Fibroblast of villous mesenchyme (primary cell): ENCODE results near the gene SC5D. TPM values are rescaled to one million over a fixed set of nuclear protein-coding genes. Genes with fewer than 3 reads are reported as not detected.

Experiments used
- DNase-seq: peaks from one replicate; pipeline ENCODE4 v3.0.0-alpha.2; 2010; ENCODE audit warnings: low read depth
- H3K4me3 ChIP-seq: 2 replicates; pipeline ENCODE4 v1.5.1; 2011; ENCODE audit warnings: low read depth, mild to moderate bottlenecking, low read length
- total RNA-seq: library from RNA; depleted of rRNA; stranded (reverse); fragments of >200 nt; gene quantifications from 2 replicates; pipeline ENCODE4 v1.2.3, GENCODE V29; 2012
- TF ChIP-seq, protein P1 (sequence below): IDR thresholded peaks from 2 replicates; pipeline ENCODE4 v1.5.1; 2012; ENCODE audit warnings: low read depth, mild to moderate bottlenecking, low read length; ENCODE audit not compliant: insufficient read depth

SC5D gene
- total RNA-seq, 1 donor: 66.9 TPM

GRCh38 chr11:121351083-121351630 lies 58.6 kb downstream of the SC5D start:
- no peak for DNase-seq
- H3K4me3 ChIP-seq: no peak overlapping the region
- TF ChIP-seq, protein P1, sequence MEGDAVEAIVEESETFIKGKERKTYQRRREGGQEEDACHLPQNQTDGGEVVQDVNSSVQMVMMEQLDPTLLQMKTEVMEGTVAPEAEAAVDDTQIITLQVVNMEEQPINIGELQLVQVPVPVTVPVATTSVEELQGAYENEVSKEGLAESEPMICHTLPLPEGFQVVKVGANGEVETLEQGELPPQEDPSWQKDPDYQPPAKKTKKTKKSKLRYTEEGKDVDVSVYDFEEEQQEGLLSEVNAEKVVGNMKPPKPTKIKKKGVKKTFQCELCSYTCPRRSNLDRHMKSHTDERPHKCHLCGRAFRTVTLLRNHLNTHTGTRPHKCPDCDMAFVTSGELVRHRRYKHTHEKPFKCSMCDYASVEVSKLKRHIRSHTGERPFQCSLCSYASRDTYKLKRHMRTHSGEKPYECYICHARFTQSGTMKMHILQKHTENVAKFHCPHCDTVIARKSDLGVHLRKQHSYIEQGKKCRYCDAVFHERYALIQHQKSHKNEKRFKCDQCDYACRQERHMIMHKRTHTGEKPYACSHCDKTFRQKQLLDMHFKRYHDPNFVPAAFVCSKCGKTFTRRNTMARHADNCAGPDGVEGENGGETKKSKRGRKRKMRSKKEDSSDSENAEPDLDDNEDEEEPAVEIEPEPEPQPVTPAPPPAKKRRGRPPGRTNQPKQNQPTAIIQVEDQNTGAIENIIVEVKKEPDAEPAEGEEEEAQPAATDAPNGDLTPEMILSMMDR: no peak

- TF ChIP-seq, protein P1: no peak
- DNase-seq: no peak
Observed at GRCh38 chr11:121352251-121352891, 59.8 kb downstream of the SC5D start.

DNA sequence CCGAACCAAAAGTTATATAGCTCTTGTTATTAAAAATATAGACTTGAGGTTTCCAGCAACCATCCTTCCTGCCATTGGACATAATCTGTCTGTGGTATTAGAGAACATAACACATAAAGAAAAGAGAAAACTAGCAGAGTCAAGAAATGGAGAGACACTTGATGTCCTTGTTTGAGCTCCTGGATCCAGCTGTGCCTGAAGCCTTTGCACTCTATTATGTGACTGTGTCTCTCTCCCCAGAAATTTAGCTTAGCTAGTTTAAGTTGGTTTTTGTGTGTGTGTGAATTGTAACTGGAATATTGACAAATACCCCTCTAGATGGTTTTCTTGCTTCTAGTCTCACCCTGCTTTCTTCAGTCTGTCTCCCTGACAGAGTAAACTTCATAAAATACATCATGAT lies 61.6 kb downstream of the SC5D start:
- no peak for DNase-seq
- TF ChIP-seq, protein P1: no peak
- H3K4me3 ChIP-seq: no peak overlapping the region

More at GRCh38 chr11:121352251-121352891, 59.8 kb downstream of the SC5D start:
- H3K4me3 ChIP-seq: no peak overlapping the region

GRCh38 chr11:121356357-121356756 lies 63.8 kb downstream of the SC5D start:
- no peak for DNase-seq
- TF ChIP-seq, protein P1: no peak
- no peak overlapping the region for H3K4me3 ChIP-seq

Other genes starting within 250 kb of the SC5D start
- gene TECTA, start 191.5 kb upstream of the SC5D start, total RNA-seq: under 0.01 and 0.32 TPM in 2 replicates
- under 0.01 and 0.43 TPM in 2 replicates for gene SORL1, start 159.5 kb downstream of the SC5D start, total RNA-seq